B cell (primary cell): ENCODE data around the gene ITGB2.

ENCODE experiments used
- EZH2 ChIP-seq: IDR thresholded peaks from 2 replicates; pipeline ENCODE4 v1.6.1; 2012; ENCODE audit warnings: borderline replicate concordance, low read depth, mild to moderate bottlenecking, moderate library complexity, low read length; ENCODE audit not compliant: insufficient read depth, poor library complexity, severe bottlenecking
- TF ChIP-seq, protein P1 (sequence below): fragments of 200-600 bp; IDR thresholded peaks from one replicate; pipeline ENCODE4 v1.8.0; 2022; ENCODE audit warnings: antibody characterized with exemption, mild to moderate bottlenecking

GRCh38 chr21:44910229-44911067, 10.3 kb downstream of the ITGB2 start:
- TF ChIP-seq, protein P1, sequence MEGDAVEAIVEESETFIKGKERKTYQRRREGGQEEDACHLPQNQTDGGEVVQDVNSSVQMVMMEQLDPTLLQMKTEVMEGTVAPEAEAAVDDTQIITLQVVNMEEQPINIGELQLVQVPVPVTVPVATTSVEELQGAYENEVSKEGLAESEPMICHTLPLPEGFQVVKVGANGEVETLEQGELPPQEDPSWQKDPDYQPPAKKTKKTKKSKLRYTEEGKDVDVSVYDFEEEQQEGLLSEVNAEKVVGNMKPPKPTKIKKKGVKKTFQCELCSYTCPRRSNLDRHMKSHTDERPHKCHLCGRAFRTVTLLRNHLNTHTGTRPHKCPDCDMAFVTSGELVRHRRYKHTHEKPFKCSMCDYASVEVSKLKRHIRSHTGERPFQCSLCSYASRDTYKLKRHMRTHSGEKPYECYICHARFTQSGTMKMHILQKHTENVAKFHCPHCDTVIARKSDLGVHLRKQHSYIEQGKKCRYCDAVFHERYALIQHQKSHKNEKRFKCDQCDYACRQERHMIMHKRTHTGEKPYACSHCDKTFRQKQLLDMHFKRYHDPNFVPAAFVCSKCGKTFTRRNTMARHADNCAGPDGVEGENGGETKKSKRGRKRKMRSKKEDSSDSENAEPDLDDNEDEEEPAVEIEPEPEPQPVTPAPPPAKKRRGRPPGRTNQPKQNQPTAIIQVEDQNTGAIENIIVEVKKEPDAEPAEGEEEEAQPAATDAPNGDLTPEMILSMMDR: no peak
- TF ChIP-seq EZH2: no peak
